K562 (cell line): ENCODE measurements around the gene PMPCA. TPM values are rescaled to one million over a fixed set of nuclear protein-coding genes. Genes with fewer than 3 reads are reported as not detected.
A peak's percentile ranks its signal among the peaks of the same experiment; 100 is the strongest.

Experiments
- ATAC-seq: fragments of 200-7000 bp; cut with Tn5 transposase; 3 replicates; pipeline ENCODE4 v1.9.1; 2020; ENCODE audit warnings: moderate library complexity
- BruUV-seq: library from RNA; stranded (reverse); fragments of 400-500 nt; replicated peaks from 2 replicates; lab custom pipeline; 2021; lab: Mats Ljungman, UMichigan
- CTCF ChIA-PET: fragments of 300-600 bp; formaldehyde crosslinking; extraction: SDS; loops from one replicate; lab custom pipeline; 2021; ENCODE audit warnings: low intra/inter-chr PET ratio; lab: Yijun Ruan, JAX
- POLR2A ChIA-PET: fragments of 300-600, 350-650 bp; sonication (Branson Sonifier 250); formaldehyde crosslinking; extraction: SDS; loops from one replicate; lab custom pipeline; 2021; ENCODE audit warnings: antibody characterized with exemption, inconsistent platforms; lab: Yijun Ruan, JAX
- DNase-seq, 4 experiments: peaks; one replicate each; pipeline versions ENCODE4 v3.0.0 to v3.0.0-alpha.2; 2011 to 2018; ENCODE audit warnings: low spot score in 3 of 4, mixed read lengths in 3 of 4; ENCODE audit errors: extremely low read depth in 1 of 4
- FAIRE-seq: peaks from 2 replicates; lab custom pipeline; 2011; peaks lifted over from hg19 to GRCh38; lab: Jason Lieb, UNC
- H2AFZ ChIP-seq: 2 replicates; pipeline ENCODE4 v1.6.0; 2011; ENCODE audit warnings: low read depth, low read length, control low read depth, inconsistent platforms
- H3K27ac ChIP-seq: fragments of 200-600 bp; 3 replicates; pipeline ENCODE4 v1.8.0; 2011; ENCODE audit warnings: low read depth, mild to moderate bottlenecking, control low read depth, inconsistent platforms, low read length, moderate library complexity, mixed read lengths; ENCODE audit errors: extremely low read depth
- H3K27me3 ChIP-seq, 2 experiments: fragments of 300-600 bp in 1 of 2; 2 replicates in 1 of 2; 3 replicates in 1 of 2; pipeline versions ENCODE4 v1.6.0 to v1.8.0; 2011; ENCODE audit warnings: inconsistent platforms in 2 of 2, low read length in 2 of 2, mild to moderate bottlenecking in 1 of 2, mixed read lengths in 1 of 2, moderate library complexity in 1 of 2; ENCODE audit not compliant: control insufficient read depth in 2 of 2, insufficient read depth in 2 of 2
- H3K36me3 ChIP-seq: fragments of 300-600 bp; 3 replicates; pipeline ENCODE4 v1.8.0; 2011; ENCODE audit warnings: mild to moderate bottlenecking, low read length, inconsistent platforms; ENCODE audit not compliant: control insufficient read depth, insufficient read depth
- H3K4me1 ChIP-seq, 2 experiments: fragments of 200-600 bp in 1 of 2; replicated peaks in 1 of 2; 2 replicates in 1 of 2; 3 replicates in 1 of 2; pipeline versions ENCODE4 v1.5.1 to v1.8.0; 2011; ENCODE audit warnings: inconsistent platforms in 2 of 2, low read length in 2 of 2, mild to moderate bottlenecking in 1 of 2, mixed read lengths in 1 of 2, moderate library complexity in 1 of 2; ENCODE audit not compliant: control insufficient read depth in 2 of 2, insufficient read depth in 2 of 2
- H3K4me2 ChIP-seq: 2 replicates; pipeline ENCODE4 v1.6.1; 2011; ENCODE audit warnings: low read length, control low read depth, inconsistent platforms, mixed read lengths; ENCODE audit not compliant: insufficient read depth
- H3K4me3 ChIP-seq: fragments of 200-600 bp; sonication (generic), shearing (Covaris generic); 2 replicates; pipeline ENCODE4 v1.5.1; 2016; ENCODE audit warnings: control low read depth, inconsistent platforms
- H3K79me2 ChIP-seq: fragments of 200-600 bp; 3 replicates; pipeline ENCODE4 v1.8.0; 2011; ENCODE audit warnings: low read length, inconsistent platforms; ENCODE audit not compliant: control insufficient read depth, insufficient read depth
- H3K9ac ChIP-seq, 2 experiments: 2 replicates each; pipeline versions ENCODE4 v1.6.0 to v1.6.1; 2011; ENCODE audit warnings: low read depth in 2 of 2, low read length in 2 of 2, control low read depth in 1 of 2, inconsistent platforms in 1 of 2, mild to moderate bottlenecking in 1 of 2, mixed read lengths in 1 of 2; ENCODE audit not compliant: insufficient read depth in 1 of 2
- H3K9me1 ChIP-seq: one replicate; pipeline ENCODE4 v1.6.0; 2011; ENCODE audit warnings: inconsistent platforms, mild to moderate bottlenecking, low read length, moderate library complexity; ENCODE audit not compliant: control insufficient read depth, insufficient read depth
- H3K9me3 ChIP-seq: replicated peaks from 2 replicates; pipeline ENCODE4 v1.5.1; 2011; ENCODE audit warnings: low read depth, low read length, inconsistent platforms; ENCODE audit not compliant: control insufficient read depth, insufficient read depth
- H4K20me1 ChIP-seq: replicated peaks from 2 replicates; pipeline ENCODE4 v1.6.1; 2011; ENCODE audit warnings: low read length, inconsistent platforms, mixed read lengths; ENCODE audit not compliant: control insufficient read depth, insufficient read depth
- PURB ChIP-seq: sonication (generic); formaldehyde crosslinking; IDR thresholded peaks from 2 replicates; pipeline ENCODE4 v1.9.0; 2021; ENCODE audit warnings: low read depth, mild to moderate bottlenecking, missing genetic modification reagents
- ZBTB33 ChIP-seq: sonication (generic); formaldehyde crosslinking; IDR thresholded peaks from 2 replicates; pipeline ENCODE4 v1.8.1; 2023; ENCODE audit warnings: mild to moderate bottlenecking, missing genetic modification reagents
- ZNF165 ChIP-seq: fragments of 250-450 bp; sonication (Bioruptor Pico); IDR thresholded peaks from 2 replicates; pipeline ENCODE4 v1.4.0; 2020; ENCODE audit warnings: borderline replicate concordance
- ZNF717 ChIP-seq: fragments of 250-450 bp; sonication (Bioruptor Pico); IDR thresholded peaks from 2 replicates; pipeline ENCODE4 v1.5.0; 2021
- WGBS: fragments of 100-300 bp; shearing (Covaris generic); methylation state at CpG from one replicate; pipeline ENCODE4 v1.1.6; 2016; ENCODE audit warnings: low coverage, mixed read lengths; ENCODE audit not compliant: insufficient coverage; ENCODE audit errors: missing lambda C conversion rate; 5-methylcytosine and 5-hydroxymethylcytosine counted together
- in situ Hi-C: fragments of 300-500 bp; cut with MboI; formaldehyde crosslinking; loops from 4 replicates; pipeline ENCODE4 v1.15.0; 2018; ENCODE audit warnings: inconsistent platforms, mixed read lengths
- intact Hi-C: fragments of 100-400 bp; cut with micrococcal nuclease; formaldehyde crosslinking; loops from 2 replicates; pipeline ENCODE4 v1.14.2; 2022
- polyA plus RNA-seq, 8 experiments: library from polyadenylated mRNA; depleted of rRNA in 4 of 8; stranded (reverse) in 5 of 8; unstranded in 3 of 8; fragments of >200 nt; fragmentation: Nextera tagmentation in 2 of 8; fragmentation: Illumina TruSeq in 1 of 8; extraction: Ambion mirVana in 2 of 8; extraction: Trizol in 1 of 8; gene quantifications; 2 replicates each; pipeline versions ENCODE4 v1.2.1 to v1.2.3, GENCODE V29; 2011 to 2014; ENCODE audit warnings: inconsistent platforms in 1 of 8, missing spikeins in 1 of 8
- total RNA-seq, 7 experiments: library from RNA; depleted of rRNA in 6 of 7; stranded (reverse); fragments of >200 nt in 6 of 7; fragmentation: Illumina TruSeq in 2 of 7; extraction: Trizol in 2 of 7; gene quantifications; 2 replicates each; pipeline versions ENCODE4 v1.2.1 to v1.2.3, GENCODE V29; 2011 to 2021; ENCODE audit warnings: low replicate concordance in 1 of 7
- TF ChIP-seq, protein P1 (sequence below): fragments of 200-600 bp; sonication (generic); IDR thresholded peaks from one replicate; pipeline ENCODE4 v1.6.1; 2012; ENCODE audit warnings: mild to moderate bottlenecking, low read depth, low read length, inconsistent platforms
- TF ChIP-seq, protein P2 (sequence below): fragments of 200-800 bp; sonication (Bioruptor generic); IDR thresholded peaks from 2 replicates; pipeline ENCODE4 v1.6.1; 2017; ENCODE audit warnings: missing genetic modification characterization, missing compliant biosample characterization

PMPCA gene
- total and polyA plus RNA-seq, 9 of the 15 experiments (the other 6 are each of a cell fraction or from before 2014, with no cell fraction given) = 23.9 to 143 (median 86.6) TPM

GRCh38 chr9:136426787-136427186, 16.3 kb downstream of the PMPCA start:
- Histone ChIP-seq H3K27ac (no peak overlapping the region), H3K4me3 (no peak overlapping the region), H3K4me1 (peaks cover 0 to 25% of the 10 kb centered on the region in 2 experiments; a peak in 2 of 5 replicates), H4K20me1 (no peaks in the 10 kb centered on the region), H3K9me1 (peaks cover 9% of the 10 kb centered on the region), H3K27me3 (no peaks in the 10 kb centered on the region), H2AFZ (no peak overlapping the region), H3K9me3 (no peaks in the 10 kb centered on the region), H3K4me2 (no peak overlapping the region), H3K36me3 (peaks cover 64% of the 10 kb centered on the region), H3K79me2 (no peaks in the 10 kb centered on the region), H3K9ac (no peak overlapping the region)
- CTCF ChIA-PET = no interaction called here
- intact Hi-C loops (no loop called here), in situ Hi-C loops (no loop called here)
- BruUV-seq = no TSS peak
- DNase-seq = no peak
- FAIRE-seq = no peak
- 61% methylated on average over 12 of the region's 12 CpGs for WGBS
- ATAC-seq = no peak
- POLR2A ChIA-PET = no interaction called here
- TF ChIP-seq, protein P1, sequence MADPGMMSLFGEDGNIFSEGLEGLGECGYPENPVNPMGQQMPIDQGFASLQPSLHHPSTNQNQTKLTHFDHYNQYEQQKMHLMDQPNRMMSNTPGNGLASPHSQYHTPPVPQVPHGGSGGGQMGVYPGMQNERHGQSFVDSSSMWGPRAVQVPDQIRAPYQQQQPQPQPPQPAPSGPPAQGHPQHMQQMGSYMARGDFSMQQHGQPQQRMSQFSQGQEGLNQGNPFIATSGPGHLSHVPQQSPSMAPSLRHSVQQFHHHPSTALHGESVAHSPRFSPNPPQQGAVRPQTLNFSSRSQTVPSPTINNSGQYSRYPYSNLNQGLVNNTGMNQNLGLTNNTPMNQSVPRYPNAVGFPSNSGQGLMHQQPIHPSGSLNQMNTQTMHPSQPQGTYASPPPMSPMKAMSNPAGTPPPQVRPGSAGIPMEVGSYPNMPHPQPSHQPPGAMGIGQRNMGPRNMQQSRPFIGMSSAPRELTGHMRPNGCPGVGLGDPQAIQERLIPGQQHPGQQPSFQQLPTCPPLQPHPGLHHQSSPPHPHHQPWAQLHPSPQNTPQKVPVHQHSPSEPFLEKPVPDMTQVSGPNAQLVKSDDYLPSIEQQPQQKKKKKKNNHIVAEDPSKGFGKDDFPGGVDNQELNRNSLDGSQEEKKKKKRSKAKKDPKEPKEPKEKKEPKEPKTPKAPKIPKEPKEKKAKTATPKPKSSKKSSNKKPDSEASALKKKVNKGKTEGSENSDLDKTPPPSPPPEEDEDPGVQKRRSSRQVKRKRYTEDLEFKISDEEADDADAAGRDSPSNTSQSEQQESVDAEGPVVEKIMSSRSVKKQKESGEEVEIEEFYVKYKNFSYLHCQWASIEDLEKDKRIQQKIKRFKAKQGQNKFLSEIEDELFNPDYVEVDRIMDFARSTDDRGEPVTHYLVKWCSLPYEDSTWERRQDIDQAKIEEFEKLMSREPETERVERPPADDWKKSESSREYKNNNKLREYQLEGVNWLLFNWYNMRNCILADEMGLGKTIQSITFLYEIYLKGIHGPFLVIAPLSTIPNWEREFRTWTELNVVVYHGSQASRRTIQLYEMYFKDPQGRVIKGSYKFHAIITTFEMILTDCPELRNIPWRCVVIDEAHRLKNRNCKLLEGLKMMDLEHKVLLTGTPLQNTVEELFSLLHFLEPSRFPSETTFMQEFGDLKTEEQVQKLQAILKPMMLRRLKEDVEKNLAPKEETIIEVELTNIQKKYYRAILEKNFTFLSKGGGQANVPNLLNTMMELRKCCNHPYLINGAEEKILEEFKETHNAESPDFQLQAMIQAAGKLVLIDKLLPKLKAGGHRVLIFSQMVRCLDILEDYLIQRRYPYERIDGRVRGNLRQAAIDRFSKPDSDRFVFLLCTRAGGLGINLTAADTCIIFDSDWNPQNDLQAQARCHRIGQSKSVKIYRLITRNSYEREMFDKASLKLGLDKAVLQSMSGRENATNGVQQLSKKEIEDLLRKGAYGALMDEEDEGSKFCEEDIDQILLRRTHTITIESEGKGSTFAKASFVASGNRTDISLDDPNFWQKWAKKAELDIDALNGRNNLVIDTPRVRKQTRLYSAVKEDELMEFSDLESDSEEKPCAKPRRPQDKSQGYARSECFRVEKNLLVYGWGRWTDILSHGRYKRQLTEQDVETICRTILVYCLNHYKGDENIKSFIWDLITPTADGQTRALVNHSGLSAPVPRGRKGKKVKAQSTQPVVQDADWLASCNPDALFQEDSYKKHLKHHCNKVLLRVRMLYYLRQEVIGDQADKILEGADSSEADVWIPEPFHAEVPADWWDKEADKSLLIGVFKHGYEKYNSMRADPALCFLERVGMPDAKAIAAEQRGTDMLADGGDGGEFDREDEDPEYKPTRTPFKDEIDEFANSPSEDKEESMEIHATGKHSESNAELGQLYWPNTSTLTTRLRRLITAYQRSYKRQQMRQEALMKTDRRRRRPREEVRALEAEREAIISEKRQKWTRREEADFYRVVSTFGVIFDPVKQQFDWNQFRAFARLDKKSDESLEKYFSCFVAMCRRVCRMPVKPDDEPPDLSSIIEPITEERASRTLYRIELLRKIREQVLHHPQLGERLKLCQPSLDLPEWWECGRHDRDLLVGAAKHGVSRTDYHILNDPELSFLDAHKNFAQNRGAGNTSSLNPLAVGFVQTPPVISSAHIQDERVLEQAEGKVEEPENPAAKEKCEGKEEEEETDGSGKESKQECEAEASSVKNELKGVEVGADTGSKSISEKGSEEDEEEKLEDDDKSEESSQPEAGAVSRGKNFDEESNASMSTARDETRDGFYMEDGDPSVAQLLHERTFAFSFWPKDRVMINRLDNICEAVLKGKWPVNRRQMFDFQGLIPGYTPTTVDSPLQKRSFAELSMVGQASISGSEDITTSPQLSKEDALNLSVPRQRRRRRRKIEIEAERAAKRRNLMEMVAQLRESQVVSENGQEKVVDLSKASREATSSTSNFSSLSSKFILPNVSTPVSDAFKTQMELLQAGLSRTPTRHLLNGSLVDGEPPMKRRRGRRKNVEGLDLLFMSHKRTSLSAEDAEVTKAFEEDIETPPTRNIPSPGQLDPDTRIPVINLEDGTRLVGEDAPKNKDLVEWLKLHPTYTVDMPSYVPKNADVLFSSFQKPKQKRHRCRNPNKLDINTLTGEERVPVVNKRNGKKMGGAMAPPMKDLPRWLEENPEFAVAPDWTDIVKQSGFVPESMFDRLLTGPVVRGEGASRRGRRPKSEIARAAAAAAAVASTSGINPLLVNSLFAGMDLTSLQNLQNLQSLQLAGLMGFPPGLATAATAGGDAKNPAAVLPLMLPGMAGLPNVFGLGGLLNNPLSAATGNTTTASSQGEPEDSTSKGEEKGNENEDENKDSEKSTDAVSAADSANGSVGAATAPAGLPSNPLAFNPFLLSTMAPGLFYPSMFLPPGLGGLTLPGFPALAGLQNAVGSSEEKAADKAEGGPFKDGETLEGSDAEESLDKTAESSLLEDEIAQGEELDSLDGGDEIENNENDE = no peak
- no peak for TF ChIP-seq PURB (CRISPR knock-in tag)
- TF ChIP-seq ZNF717 = no peak
- TF ChIP-seq, protein P2, sequence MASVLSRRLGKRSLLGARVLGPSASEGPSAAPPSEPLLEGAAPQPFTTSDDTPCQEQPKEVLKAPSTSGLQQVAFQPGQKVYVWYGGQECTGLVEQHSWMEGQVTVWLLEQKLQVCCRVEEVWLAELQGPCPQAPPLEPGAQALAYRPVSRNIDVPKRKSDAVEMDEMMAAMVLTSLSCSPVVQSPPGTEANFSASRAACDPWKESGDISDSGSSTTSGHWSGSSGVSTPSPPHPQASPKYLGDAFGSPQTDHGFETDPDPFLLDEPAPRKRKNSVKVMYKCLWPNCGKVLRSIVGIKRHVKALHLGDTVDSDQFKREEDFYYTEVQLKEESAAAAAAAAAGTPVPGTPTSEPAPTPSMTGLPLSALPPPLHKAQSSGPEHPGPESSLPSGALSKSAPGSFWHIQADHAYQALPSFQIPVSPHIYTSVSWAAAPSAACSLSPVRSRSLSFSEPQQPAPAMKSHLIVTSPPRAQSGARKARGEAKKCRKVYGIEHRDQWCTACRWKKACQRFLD (CRISPR knock-in tag) = 0 out of 2 replicates have a peak, but pooled peaks have one; percentile 27
- TF ChIP-seq ZBTB33 (CRISPR knock-in tag) = peak; percentile 69
- no peak for TF ChIP-seq ZNF165 (CRISPR knock-in tag)
